RWPE1 (cell line): ENCODE measurements around the gene PNPLA8.

Experiments
- CTCF ChIA-PET: fragments of 350-600 bp; sonication (Branson Sonifier 250); formaldehyde crosslinking; extraction: SDS; loops from one replicate; lab custom pipeline; 2021; lab: Yijun Ruan, JAX
- POLR2A ChIA-PET: fragments of 400-600 bp; formaldehyde crosslinking; extraction: SDS; loops from one replicate; lab custom pipeline; 2020; ENCODE audit warnings: antibody characterized with exemption; ENCODE audit not compliant: low non-redundant PET; lab: Yijun Ruan, JAX
- DNase-seq: peaks from one replicate; pipeline ENCODE4 v3.0.0; 2012; ENCODE audit warnings: low spot score
- H3K27ac ChIP-seq: fragments of 450-650 bp; 2 replicates; pipeline ENCODE4 v1.5.1; 2017
- TF ChIP-seq, protein P1 (sequence below): fragments of 450-650 bp; conservative IDR thresholded peaks from 2 replicates; pipeline ENCODE4 v1.5.1; 2017; ENCODE audit warnings: low read depth, mild to moderate bottlenecking

Gene PNPLA8

DNA sequence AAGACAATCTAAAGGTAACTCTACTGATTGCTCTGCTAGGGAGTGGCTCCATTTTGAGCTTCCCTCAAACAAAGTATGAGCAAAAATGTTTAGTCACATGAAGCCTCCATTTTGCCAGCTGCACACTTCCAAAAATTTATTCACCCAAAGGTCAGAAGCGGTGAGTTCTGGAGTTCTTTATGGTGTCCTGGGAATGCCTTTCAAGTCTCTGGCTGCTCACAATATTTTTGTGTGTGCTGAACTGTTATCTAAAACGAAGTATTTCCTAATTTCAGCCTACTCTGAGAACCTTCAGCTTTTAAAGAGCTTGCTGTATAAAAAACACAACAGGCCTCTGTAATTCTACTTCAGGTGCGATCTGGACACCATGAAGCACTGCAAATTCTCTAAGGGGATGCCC, 85.3 kb downstream of the PNPLA8 start:
- H3K27ac ChIP-seq = no peak overlapping the region
- TF ChIP-seq, protein P1, sequence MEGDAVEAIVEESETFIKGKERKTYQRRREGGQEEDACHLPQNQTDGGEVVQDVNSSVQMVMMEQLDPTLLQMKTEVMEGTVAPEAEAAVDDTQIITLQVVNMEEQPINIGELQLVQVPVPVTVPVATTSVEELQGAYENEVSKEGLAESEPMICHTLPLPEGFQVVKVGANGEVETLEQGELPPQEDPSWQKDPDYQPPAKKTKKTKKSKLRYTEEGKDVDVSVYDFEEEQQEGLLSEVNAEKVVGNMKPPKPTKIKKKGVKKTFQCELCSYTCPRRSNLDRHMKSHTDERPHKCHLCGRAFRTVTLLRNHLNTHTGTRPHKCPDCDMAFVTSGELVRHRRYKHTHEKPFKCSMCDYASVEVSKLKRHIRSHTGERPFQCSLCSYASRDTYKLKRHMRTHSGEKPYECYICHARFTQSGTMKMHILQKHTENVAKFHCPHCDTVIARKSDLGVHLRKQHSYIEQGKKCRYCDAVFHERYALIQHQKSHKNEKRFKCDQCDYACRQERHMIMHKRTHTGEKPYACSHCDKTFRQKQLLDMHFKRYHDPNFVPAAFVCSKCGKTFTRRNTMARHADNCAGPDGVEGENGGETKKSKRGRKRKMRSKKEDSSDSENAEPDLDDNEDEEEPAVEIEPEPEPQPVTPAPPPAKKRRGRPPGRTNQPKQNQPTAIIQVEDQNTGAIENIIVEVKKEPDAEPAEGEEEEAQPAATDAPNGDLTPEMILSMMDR = no peak
- ChIA-PET CTCF (interaction anchor here (0.6 kb wide), 1 partner anchor 12 kb away, joined by 6 read pairs; no protein-coding TSS in a partner anchor), POLR2A (no interaction called here)
- DNase-seq = no peak

DNA sequence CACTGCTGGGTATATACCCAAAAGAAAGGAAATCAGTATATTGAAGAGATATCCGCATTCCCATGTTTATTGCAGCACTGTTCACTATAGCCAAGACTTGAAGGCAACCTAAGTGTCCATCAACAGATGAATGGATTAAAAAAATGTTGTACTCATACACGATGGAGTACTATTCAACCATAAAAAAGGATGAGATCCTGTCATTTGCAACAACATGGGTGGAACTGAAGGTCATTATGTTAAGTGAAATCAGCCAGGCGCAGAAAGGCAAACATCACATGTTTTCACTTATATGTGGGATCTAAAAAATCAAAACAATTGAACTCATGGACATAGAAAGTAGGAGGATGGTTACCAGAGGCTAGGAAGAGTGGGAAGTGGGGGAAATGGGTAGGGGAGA, 89.0 kb downstream of the PNPLA8 start:
- ChIA-PET POLR2A (no interaction called here), CTCF (no interaction called here)
- TF ChIP-seq, protein P1 = no peak
- DNase-seq = no peak
- H3K27ac ChIP-seq = no peak overlapping the region

DNA sequence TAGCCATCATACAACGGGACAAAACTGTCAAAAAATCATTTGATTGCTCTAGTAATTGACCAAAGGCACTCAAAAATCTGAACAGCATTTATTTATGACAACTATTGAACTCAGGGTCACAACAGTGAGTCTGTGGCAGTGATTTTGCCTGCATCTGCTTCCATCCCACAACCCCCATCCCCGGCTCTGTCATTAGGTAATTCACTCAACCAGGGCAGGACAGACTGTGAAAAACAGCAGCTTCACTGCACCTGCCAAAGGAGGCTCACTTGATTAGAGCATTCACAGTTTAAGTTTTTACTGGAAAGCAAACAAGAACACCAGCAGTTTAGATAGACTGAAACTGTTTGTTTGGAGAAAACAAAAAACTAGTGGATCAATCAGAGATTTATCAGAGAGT, 91.9 kb downstream of the PNPLA8 start:
- no peak for DNase-seq
- POLR2A ChIA-PET = no interaction called here
- TF ChIP-seq, protein P1 = no peak
- CTCF ChIA-PET = no interaction called here
- H3K27ac ChIP-seq = no peak overlapping the region

DNA sequence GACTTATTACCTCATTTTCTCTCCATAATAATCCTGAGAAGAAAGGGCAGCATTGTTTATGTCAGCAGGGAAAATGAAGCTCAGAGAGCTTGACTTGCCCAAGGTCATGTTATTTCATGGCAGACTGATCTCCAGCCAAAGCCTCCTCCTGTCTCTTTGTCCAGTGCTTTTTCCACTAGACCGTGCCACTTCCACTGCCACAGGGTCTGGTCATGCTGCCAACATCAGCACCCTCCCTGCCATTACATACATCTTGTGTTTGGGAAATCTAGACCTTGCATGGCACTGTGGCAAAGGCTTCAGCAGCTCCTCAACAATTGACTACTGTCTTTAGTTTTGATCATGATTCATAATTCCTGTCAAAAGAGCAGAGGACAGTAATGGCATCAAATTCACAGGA, 94.8 kb downstream of the PNPLA8 start:
- DNase-seq = no peak
- H3K27ac ChIP-seq = no peak overlapping the region
- CTCF ChIA-PET = interaction anchor here (1.3 kb wide), 1 partner anchor 21 kb away, joined by 3 read pairs; no protein-coding TSS in a partner anchor
- TF ChIP-seq, protein P1 = no peak
- POLR2A ChIA-PET = no interaction called here

DNA sequence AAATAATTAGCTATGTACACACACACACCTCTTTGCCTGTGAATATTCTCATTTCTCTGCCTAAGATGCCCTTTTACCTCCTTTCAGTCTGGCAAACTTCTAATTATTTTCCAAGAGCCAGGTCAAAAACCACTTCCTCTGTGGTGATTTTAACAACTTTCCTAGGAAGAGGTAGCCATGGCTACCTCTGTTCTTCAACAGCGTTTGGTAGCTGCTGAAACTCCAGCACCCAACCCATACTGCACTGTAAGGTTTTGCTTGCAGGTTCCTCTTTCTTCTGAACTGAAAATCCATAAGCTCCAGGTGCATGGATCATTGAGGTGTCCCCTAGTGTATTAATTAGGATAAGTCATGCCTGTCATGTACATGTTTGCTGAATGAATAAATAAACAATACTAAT, 95.3 kb downstream of the PNPLA8 start:
- POLR2A ChIA-PET = no interaction called here

DNA sequence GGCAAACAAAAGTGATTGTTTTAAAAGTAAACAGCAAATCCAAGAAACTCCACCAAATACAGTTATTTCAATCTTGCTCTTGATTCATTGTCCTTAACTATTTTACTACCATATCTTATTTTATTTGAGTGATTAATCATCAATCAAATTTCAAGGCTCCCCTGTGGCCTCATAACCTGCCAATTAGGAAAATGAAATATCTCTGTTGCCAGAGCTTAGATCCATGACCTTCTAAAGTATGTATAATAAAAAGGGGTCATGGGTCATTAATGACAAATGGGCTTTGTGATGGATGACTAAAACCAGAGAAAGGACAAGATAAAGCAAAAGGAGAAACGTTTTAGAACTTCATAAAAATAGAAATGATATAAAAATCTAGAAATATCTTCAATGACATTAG, 98.2 kb downstream of the PNPLA8 start:
- ChIA-PET CTCF (interaction anchor here (0.7 kb wide), 1 partner anchor 191 kb away, joined by 3 read pairs; no protein-coding TSS in a partner anchor), POLR2A (no interaction called here)
- TF ChIP-seq, protein P1 = no peak
- no peak for DNase-seq
- H3K27ac ChIP-seq = no peak overlapping the region

More for the DNA sequence above, 95.3 kb downstream of the PNPLA8 start:
- CTCF ChIA-PET = interaction anchor here (1.3 kb wide), 1 partner anchor 22 kb away, joined by 3 read pairs; no protein-coding TSS in a partner anchor
- no peak overlapping the region for H3K27ac ChIP-seq
- TF ChIP-seq, protein P1 = no peak
- no peak for DNase-seq
